PFSK-1 (cell line): ENCODE results near the gene SVIL.

Experiments used
- POLR2AphosphoS5 ChIP-seq: IDR thresholded peaks from 2 replicates; pipeline ENCODE4 v1.6.1; 2012; ENCODE audit warnings: low read depth, mild to moderate bottlenecking, control low read depth, low read length, moderate library complexity
- SIN3A ChIP-seq: IDR thresholded peaks from 2 replicates; pipeline ENCODE4 v1.6.1; 2012; ENCODE audit warnings: mild to moderate bottlenecking, low read length, moderate library complexity, borderline replicate concordance; ENCODE audit not compliant: insufficient read depth
- TAF1 ChIP-seq: IDR thresholded peaks from 2 replicates; pipeline ENCODE4 v1.6.1; 2012; ENCODE audit warnings: low read length, control low read depth, borderline replicate concordance; ENCODE audit not compliant: insufficient read depth
- TF ChIP-seq, protein P1 (sequence below), 2 experiments: IDR thresholded peaks; 2 replicates each; pipeline versions ENCODE4 v1.6.1 to v1.8.0; 2011 to 2012; ENCODE audit warnings: low read depth in 2 of 2, low read length in 2 of 2, control low read depth in 1 of 2, inconsistent platforms in 1 of 2, mild to moderate bottlenecking in 1 of 2, moderate library complexity in 1 of 2; ENCODE audit not compliant: insufficient read depth in 1 of 2

DNA sequence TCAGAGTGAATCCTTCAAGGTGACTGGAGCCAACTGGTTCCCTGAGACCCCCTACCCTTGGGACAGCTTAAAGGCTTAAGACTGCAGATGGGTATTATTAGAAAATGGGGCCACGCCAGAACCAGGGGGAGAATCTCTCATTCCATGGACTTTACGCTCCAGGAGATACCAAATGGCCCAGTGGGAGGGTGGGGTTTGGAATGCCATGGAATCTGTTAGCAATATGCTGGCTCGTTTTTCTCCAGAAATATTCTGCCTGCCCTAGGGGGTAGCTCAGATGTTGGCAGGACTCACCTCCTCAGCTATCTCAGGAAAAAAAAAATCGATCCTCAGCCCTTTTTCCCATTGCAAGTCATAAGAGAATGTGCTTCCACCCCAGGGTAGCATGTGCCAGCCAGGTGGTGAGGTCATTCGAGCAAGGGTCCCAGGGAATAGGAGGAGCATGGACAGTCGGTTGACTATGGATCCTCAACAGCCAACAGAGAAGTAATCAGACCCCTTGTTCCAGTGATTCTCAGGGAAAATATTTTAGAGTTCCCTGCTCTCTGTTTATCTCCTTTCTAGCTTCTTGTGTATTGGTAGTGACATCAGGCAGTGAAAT lies 22.9 kb downstream of the SVIL start:
- TF ChIP-seq, protein P1, sequence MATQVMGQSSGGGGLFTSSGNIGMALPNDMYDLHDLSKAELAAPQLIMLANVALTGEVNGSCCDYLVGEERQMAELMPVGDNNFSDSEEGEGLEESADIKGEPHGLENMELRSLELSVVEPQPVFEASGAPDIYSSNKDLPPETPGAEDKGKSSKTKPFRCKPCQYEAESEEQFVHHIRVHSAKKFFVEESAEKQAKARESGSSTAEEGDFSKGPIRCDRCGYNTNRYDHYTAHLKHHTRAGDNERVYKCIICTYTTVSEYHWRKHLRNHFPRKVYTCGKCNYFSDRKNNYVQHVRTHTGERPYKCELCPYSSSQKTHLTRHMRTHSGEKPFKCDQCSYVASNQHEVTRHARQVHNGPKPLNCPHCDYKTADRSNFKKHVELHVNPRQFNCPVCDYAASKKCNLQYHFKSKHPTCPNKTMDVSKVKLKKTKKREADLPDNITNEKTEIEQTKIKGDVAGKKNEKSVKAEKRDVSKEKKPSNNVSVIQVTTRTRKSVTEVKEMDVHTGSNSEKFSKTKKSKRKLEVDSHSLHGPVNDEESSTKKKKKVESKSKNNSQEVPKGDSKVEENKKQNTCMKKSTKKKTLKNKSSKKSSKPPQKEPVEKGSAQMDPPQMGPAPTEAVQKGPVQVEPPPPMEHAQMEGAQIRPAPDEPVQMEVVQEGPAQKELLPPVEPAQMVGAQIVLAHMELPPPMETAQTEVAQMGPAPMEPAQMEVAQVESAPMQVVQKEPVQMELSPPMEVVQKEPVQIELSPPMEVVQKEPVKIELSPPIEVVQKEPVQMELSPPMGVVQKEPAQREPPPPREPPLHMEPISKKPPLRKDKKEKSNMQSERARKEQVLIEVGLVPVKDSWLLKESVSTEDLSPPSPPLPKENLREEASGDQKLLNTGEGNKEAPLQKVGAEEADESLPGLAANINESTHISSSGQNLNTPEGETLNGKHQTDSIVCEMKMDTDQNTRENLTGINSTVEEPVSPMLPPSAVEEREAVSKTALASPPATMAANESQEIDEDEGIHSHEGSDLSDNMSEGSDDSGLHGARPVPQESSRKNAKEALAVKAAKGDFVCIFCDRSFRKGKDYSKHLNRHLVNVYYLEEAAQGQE (IDR thresholded peaks at IDR 0.05; ENCODE audit: insufficient read depth in 1 of 2, low read depth in 2 of 2, low read length in 2 of 2) = no peak
- TF ChIP-seq TAF1 (no peak), POLR2AphosphoS5 (no peak), SIN3A (no peak)
